HepG2 (cell line): ENCODE results near the gene ATG16L2. TPM values are rescaled to one million over a fixed set of nuclear protein-coding genes. Genes with fewer than 3 reads are reported as not detected.

ENCODE experiments used
- ATAC-seq: fragments of 200-7000 bp; cut with Tn5 transposase; 3 replicates; pipeline ENCODE4 v1.9.1; 2020; ENCODE audit warnings: mild to moderate bottlenecking, moderate library complexity
- BruUV-seq: library from RNA; stranded (reverse); fragments of 400-500 nt; replicated peaks from 2 replicates; lab custom pipeline; 2021; lab: Mats Ljungman, UMichigan
- CTCF ChIA-PET: fragments of 300-600 bp; formaldehyde crosslinking; extraction: SDS; loops from one replicate; lab custom pipeline; 2021; ENCODE audit warnings: low total read pairs, inconsistent platforms, low intra/inter-chr PET ratio; lab: Yijun Ruan, JAX
- POLR2A ChIA-PET: fragments of 350-600 bp; sonication (Branson Sonifier 250); formaldehyde crosslinking; loops from one replicate; lab custom pipeline; 2020; ENCODE audit warnings: antibody characterized with exemption, inconsistent platforms; lab: Yijun Ruan, JAX
- DNase-seq: peaks from one replicate; pipeline ENCODE4 v3.0.0-alpha.2; 2015; ENCODE audit warnings: low spot score
- FAIRE-seq: peaks from 3 replicates; lab custom pipeline; 2011; peaks lifted over from hg19 to GRCh38; lab: Jason Lieb, UNC
- H2AFZ ChIP-seq: one replicate; pipeline ENCODE4 v1.6.1; 2011; ENCODE audit warnings: low read length, inconsistent platforms
- H3K27ac ChIP-seq: fragments of 300-600 bp; 3 replicates; pipeline ENCODE4 v1.8.0; 2011; ENCODE audit warnings: mixed run types, mild to moderate bottlenecking, mixed read lengths, low read length, inconsistent platforms; ENCODE audit not compliant: insufficient read depth; ENCODE audit errors: extremely low read length
- H3K27me3 ChIP-seq, 2 experiments: fragments of 200-600 bp in 1 of 2; 2 replicates in 1 of 2; 3 replicates in 1 of 2; pipeline versions ENCODE4 v1.6.0 to v1.8.0; 2011; ENCODE audit warnings: low read length in 2 of 2, mild to moderate bottlenecking in 2 of 2, moderate library complexity in 2 of 2, inconsistent platforms in 1 of 2; ENCODE audit not compliant: insufficient read depth in 2 of 2, control insufficient read depth in 1 of 2
- H3K36me3 ChIP-seq, 2 experiments: fragments of 200-600 bp in 1 of 2; replicated peaks in 1 of 2; 2 replicates in 1 of 2; 3 replicates in 1 of 2; pipeline versions ENCODE4 v1.5.1 to v1.8.0; 2011; ENCODE audit warnings: low read length in 2 of 2, inconsistent platforms in 1 of 2; ENCODE audit not compliant: insufficient read depth in 2 of 2, control insufficient read depth in 1 of 2
- H3K4me1 ChIP-seq: 2 replicates; pipeline ENCODE4 v1.5.1; 2012; ENCODE audit warnings: low read length, inconsistent platforms; ENCODE audit not compliant: insufficient read depth
- H3K4me2 ChIP-seq: 2 replicates; pipeline ENCODE4 v1.6.0; 2011; ENCODE audit warnings: low read depth, low read length, inconsistent platforms
- H3K4me3 ChIP-seq, 3 experiments: fragments of 200-600 bp in 1 of 3; sonication (generic), shearing (Covaris generic) in 1 of 3; replicated peaks in 1 of 3; 2 replicates each; pipeline ENCODE4 v1.5.1; 2011 to 2016; ENCODE audit warnings: low read length in 3 of 3, inconsistent platforms in 2 of 3, low read depth in 2 of 3, mild to moderate bottlenecking in 2 of 3, control low read depth in 1 of 3, mixed read lengths in 1 of 3; ENCODE audit not compliant: insufficient read depth in 1 of 3
- H3K79me2 ChIP-seq: one replicate; pipeline ENCODE4 v1.6.1; 2011; ENCODE audit warnings: low read length, inconsistent platforms; ENCODE audit not compliant: insufficient read depth
- H3K9ac ChIP-seq: 2 replicates; pipeline ENCODE4 v1.6.0; 2011; ENCODE audit warnings: mild to moderate bottlenecking, low read depth, low read length, inconsistent platforms; ENCODE audit not compliant: insufficient read depth
- H3K9me3 ChIP-seq: 2 replicates; pipeline ENCODE4 v1.5.1; 2012; ENCODE audit warnings: mild to moderate bottlenecking, low read length
- H4K20me1 ChIP-seq: 2 replicates; pipeline ENCODE4 v1.6.0; 2011; ENCODE audit warnings: inconsistent platforms, mild to moderate bottlenecking, low read length, moderate library complexity; ENCODE audit not compliant: insufficient read depth
- POLR2A ChIP-seq, 2 experiments: IDR thresholded peaks; 2 replicates each; pipeline ENCODE4 v1.6.1; 2011; ENCODE audit warnings: low read depth in 2 of 2, low read length in 2 of 2, mild to moderate bottlenecking in 1 of 2, moderate library complexity in 1 of 2; ENCODE audit not compliant: insufficient read depth in 1 of 2
- TAF15 ChIP-seq: fragments of 200-400 bp; formaldehyde crosslinking; IDR thresholded peaks from one replicate; pipeline ENCODE4 v1.6.1; 2018; ENCODE audit warnings: mild to moderate bottlenecking, low read depth, low read length; ENCODE audit not compliant: poor library complexity, severe bottlenecking
- ZBTB21 ChIP-seq: sonication (generic); formaldehyde crosslinking; IDR thresholded peaks from 2 replicates; pipeline ENCODE4 v1.4.0; 2020; ENCODE audit warnings: missing genetic modification reagents
- ZNF256 ChIP-seq: sonication (generic); formaldehyde crosslinking; conservative IDR thresholded peaks from 2 replicates; pipeline ENCODE4 v1.4.0; 2020; ENCODE audit warnings: missing genetic modification reagents
- ZNF33A ChIP-seq: sonication (generic); formaldehyde crosslinking; IDR thresholded peaks from 2 replicates; pipeline ENCODE4 v1.5.1; 2020; ENCODE audit warnings: missing genetic modification reagents, mild to moderate bottlenecking, moderate library complexity, borderline replicate concordance
- ZNF496 ChIP-seq: sonication (generic); formaldehyde crosslinking; IDR thresholded peaks from 2 replicates; pipeline ENCODE4 v1.8.1; 2023; ENCODE audit warnings: mild to moderate bottlenecking, moderate library complexity, missing genetic modification reagents; ENCODE audit not compliant: insufficient replicate concordance
- WGBS: methylation state at CpG from one replicate; pipeline ENCODE4 v1.1.6; 2017; ENCODE audit warnings: low lambda C conversion rate; 5-methylcytosine and 5-hydroxymethylcytosine counted together
- in situ Hi-C: cut with HindIII; loops from 2 replicates; pipeline ENCODE4 v1.10.0; 2017; ENCODE audit warnings: low pct_unique_long_range_greater_than_20kb; ENCODE audit not compliant: extremely low pct_ligation_motif_present
- intact Hi-C: fragments of 100-400 bp; cut with micrococcal nuclease; formaldehyde crosslinking; loops from one replicate; pipeline ENCODE4 v1.10.0; 2022; ENCODE audit not compliant: unreplicated experiment
- polyA plus RNA-seq, 8 experiments: library from polyadenylated mRNA; depleted of rRNA in 3 of 8; stranded (reverse) in 7 of 8; unstranded in 1 of 8; fragments of >200 nt; fragmentation: Illumina TruSeq in 4 of 8; extraction: Trizol in 4 of 8; gene quantifications; 2 replicates each; pipeline versions ENCODE4 v1.2.1 to v1.2.3, GENCODE V29; 2011 to 2016; ENCODE audit warnings: low read depth in 4 of 8, missing spikeins in 1 of 8, mixed read lengths in 1 of 8; ENCODE audit not compliant: insufficient read depth in 1 of 8
- total RNA-seq, 5 experiments: library from RNA; depleted of rRNA; stranded (reverse); fragments of >200 nt; fragmentation: Illumina TruSeq; extraction: Trizol; gene quantifications; 2 replicates each; pipeline ENCODE4 v1.2.3, GENCODE V29; 2016; ENCODE audit warnings: low read depth in 1 of 5
- TF ChIP-seq, protein P1 (sequence below): sonication (generic); formaldehyde crosslinking; IDR thresholded peaks from 2 replicates; pipeline ENCODE4 v1.8.0; 2022; ENCODE audit warnings: mild to moderate bottlenecking, missing genetic modification reagents
- TF ChIP-seq, protein P2 (sequence below): sonication (generic); formaldehyde crosslinking; IDR thresholded peaks from 2 replicates; pipeline ENCODE4 v1.8.0; 2022; ENCODE audit warnings: missing genetic modification reagents, low read depth, mild to moderate bottlenecking, borderline replicate concordance
- TF ChIP-seq, protein P3 (sequence below): sonication (generic); formaldehyde crosslinking; IDR thresholded peaks from 2 replicates; pipeline ENCODE4 v1.4.0; 2020; ENCODE audit warnings: missing genetic modification reagents; ENCODE audit errors: not compliant biosample characterization
- TF ChIP-seq, protein P4 (sequence below): sonication (generic); formaldehyde crosslinking; IDR thresholded peaks from 2 replicates; pipeline ENCODE4 v1.4.0; 2020; ENCODE audit warnings: mild to moderate bottlenecking, missing genetic modification reagents, borderline replicate concordance
- TF ChIP-seq, protein P5 (sequence below): sonication (generic); formaldehyde crosslinking; conservative IDR thresholded peaks from 2 replicates; pipeline ENCODE4 v1.4.0; 2020; ENCODE audit warnings: missing genetic modification reagents

ATG16L2 gene
- total and polyA plus RNA-seq, 2 of the 13 experiments (the other 11 are each of a cell fraction or from before 2014, with no cell fraction given): 6.2 to 14.8 TPM

DNA sequence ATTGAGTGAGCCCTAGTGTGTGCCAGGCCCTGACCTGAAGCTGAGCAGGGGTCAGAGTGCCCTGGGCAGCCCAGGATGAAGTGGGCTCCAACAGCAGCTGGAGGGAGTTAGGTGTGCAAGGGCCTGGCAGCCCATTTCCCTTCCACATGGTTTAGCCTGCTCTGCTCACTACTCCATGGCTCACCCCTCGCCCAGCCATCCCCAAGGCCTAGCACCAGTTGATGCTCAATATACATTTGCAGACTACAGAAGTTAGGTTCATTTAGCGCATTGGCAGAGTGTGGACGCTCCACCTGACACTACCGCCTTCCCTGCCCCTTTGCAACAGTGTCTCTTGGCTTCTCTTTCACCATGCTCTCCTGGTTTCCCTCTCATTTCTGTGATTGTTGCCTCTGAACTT lies 3.8 kb downstream of the ATG16L2 start (continued):
- TF ChIP-seq TAF15: no peak

- Histone ChIP-seq H3K27ac (no peak overlapping the region), H3K4me1 (peaks cover 25% of the 10 kb centered on the region), H3K4me3 (no peak overlapping the region), H3K4me2 (no peak overlapping the region), H4K20me1 (no peaks in the 10 kb centered on the region), H3K9me3 (no peaks in the 10 kb centered on the region), H3K27me3 (no peaks in the 10 kb centered on the region), H3K79me2 (no peaks in the 10 kb centered on the region), H2AFZ (no peak overlapping the region), H3K9ac (no peak overlapping the region), H3K36me3 (peaks cover 0 to 2% of the 10 kb centered on the region in 2 experiments; a peak in 2 of 5 replicates)
- POLR2A ChIA-PET: interaction anchor here (0.9 to 1.1 kb wide), 2 partner anchors 11 to 25 kb away, joined by 3 to 4 read pairs; no protein-coding TSS in a partner anchor
- no peak for DNase-seq
- FAIRE-seq: no peak
- TF ChIP-seq ZBTB21 (CRISPR knock-in tag) (no peak), POLR2A (IDR thresholded peaks at IDR 0.05; ENCODE audit: insufficient read depth in 1 of 2, low read depth in 2 of 2, low read length in 2 of 2) (no peak), ZNF33A (CRISPR knock-in tag) (no peak), ZNF256 (no peak), ZNF496 (CRISPR knock-in tag) (no peak)
- TF ChIP-seq, protein P1, sequence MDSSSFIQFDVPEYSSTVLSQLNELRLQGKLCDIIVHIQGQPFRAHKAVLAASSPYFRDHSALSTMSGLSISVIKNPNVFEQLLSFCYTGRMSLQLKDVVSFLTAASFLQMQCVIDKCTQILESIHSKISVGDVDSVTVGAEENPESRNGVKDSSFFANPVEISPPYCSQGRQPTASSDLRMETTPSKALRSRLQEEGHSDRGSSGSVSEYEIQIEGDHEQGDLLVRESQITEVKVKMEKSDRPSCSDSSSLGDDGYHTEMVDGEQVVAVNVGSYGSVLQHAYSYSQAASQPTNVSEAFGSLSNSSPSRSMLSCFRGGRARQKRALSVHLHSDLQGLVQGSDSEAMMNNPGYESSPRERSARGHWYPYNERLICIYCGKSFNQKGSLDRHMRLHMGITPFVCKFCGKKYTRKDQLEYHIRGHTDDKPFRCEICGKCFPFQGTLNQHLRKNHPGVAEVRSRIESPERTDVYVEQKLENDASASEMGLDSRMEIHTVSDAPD (CRISPR knock-in tag): no peak
- TF ChIP-seq, protein P2, sequence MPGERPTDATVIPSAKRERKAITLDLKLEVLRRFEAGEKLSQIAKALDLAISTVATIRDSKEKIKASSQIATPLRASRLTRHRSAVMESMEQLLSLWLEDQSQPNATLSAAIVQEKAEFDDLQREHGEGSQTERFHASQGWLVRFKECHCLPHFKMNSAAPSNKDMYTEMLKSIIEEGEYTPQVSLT (CRISPR knock-in tag): no peak
- TF ChIP-seq, protein P3, sequence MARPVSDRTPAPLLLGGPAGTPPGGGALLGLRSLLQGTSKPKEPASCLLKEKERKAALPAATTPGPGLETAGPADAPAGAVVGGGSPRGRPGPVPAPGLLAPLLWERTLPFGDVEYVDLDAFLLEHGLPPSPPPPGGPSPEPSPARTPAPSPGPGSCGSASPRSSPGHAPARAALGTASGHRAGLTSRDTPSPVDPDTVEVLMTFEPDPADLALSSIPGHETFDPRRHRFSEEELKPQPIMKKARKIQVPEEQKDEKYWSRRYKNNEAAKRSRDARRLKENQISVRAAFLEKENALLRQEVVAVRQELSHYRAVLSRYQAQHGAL: no peak
- TF ChIP-seq, protein P4, sequence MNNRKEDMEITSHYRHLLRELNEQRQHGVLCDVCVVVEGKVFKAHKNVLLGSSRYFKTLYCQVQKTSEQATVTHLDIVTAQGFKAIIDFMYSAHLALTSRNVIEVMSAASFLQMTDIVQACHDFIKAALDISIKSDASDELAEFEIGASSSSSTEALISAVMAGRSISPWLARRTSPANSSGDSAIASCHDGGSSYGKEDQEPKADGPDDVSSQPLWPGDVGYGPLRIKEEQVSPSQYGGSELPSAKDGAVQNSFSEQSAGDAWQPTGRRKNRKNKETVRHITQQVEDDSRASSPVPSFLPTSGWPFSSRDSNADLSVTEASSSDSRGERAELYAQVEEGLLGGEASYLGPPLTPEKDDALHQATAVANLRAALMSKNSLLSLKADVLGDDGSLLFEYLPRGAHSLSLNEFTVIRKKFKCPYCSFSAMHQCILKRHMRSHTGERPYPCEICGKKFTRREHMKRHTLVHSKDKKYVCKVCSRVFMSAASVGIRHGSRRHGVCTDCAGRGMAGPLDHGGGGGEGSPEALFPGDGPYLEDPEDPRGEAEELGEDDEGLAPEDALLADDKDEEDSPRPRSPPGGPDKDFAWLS: no peak
- TF ChIP-seq, protein P5, sequence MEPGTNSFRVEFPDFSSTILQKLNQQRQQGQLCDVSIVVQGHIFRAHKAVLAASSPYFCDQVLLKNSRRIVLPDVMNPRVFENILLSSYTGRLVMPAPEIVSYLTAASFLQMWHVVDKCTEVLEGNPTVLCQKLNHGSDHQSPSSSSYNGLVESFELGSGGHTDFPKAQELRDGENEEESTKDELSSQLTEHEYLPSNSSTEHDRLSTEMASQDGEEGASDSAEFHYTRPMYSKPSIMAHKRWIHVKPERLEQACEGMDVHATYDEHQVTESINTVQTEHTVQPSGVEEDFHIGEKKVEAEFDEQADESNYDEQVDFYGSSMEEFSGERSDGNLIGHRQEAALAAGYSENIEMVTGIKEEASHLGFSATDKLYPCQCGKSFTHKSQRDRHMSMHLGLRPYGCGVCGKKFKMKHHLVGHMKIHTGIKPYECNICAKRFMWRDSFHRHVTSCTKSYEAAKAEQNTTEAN (CRISPR knock-in tag): no peak
- no peak for ATAC-seq
- CTCF ChIA-PET: no interaction called here
- in situ Hi-C loops: no loop called here
- WGBS: 88% methylated on average over 4 of the region's 4 CpGs
- intact Hi-C loops: no loop called here
- no TSS peak for BruUV-seq
Observed at GRCh38 chr11:72818971-72819370, 4.8 kb downstream of the ATG16L2 start.
